Peyer's patch (tissue), 4 donors: ENCODE data around the gene DCST1.

Source experiments
- POLR2A ChIP-seq, 2 donors: fragments of 450-650 bp; IDR thresholded peaks; one replicate each; pipeline ENCODE4 v1.5.1; 2017; ENCODE audit warnings: antibody characterized with exemption in 2 of 2, mild to moderate bottlenecking in 2 of 2, moderate library complexity in 2 of 2
- TF ChIP-seq, protein P1 (sequence below), 6 experiments: fragments of 450-650 bp in 4 of 6; fragments of 200-600 bp in 2 of 6; sonication (generic) in 1 of 6; IDR thresholded peaks; one replicate each; pipeline ENCODE4 v1.5.1; 2017 to 2019; ENCODE audit warnings: antibody characterized with exemption in 6 of 6, mild to moderate bottlenecking in 3 of 6, moderate library complexity in 1 of 6

DNA sequence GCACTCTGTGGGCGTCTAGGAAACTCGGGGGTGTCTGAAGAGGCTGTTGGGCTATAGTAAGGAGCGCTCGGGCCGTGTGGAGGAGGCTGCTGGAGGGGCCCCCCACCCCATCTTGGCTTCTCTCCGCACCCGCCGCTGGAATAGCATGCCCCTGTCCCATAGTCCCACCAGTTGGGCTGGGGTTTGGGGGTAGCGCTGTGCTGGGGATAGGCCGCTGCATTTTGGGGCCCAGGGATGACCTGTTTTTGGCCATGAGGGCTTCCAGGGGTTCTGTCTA is 45.5 kb downstream of the DCST1 start:
- TF ChIP-seq, protein P1, sequence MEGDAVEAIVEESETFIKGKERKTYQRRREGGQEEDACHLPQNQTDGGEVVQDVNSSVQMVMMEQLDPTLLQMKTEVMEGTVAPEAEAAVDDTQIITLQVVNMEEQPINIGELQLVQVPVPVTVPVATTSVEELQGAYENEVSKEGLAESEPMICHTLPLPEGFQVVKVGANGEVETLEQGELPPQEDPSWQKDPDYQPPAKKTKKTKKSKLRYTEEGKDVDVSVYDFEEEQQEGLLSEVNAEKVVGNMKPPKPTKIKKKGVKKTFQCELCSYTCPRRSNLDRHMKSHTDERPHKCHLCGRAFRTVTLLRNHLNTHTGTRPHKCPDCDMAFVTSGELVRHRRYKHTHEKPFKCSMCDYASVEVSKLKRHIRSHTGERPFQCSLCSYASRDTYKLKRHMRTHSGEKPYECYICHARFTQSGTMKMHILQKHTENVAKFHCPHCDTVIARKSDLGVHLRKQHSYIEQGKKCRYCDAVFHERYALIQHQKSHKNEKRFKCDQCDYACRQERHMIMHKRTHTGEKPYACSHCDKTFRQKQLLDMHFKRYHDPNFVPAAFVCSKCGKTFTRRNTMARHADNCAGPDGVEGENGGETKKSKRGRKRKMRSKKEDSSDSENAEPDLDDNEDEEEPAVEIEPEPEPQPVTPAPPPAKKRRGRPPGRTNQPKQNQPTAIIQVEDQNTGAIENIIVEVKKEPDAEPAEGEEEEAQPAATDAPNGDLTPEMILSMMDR (IDR thresholded peaks at IDR 0.05), result no peak
- TF ChIP-seq POLR2A (IDR thresholded peaks at IDR 0.05), result no peak
